Astrocyte (in vitro differentiated cells and primary cell): Measurements from ENCODE around the gene HNRNPL. TPM values are rescaled to one million over a fixed set of nuclear protein-coding genes. Genes with fewer than 3 reads are reported as not detected.

Experiments
- DNase-seq: peaks from one replicate; pipeline ENCODE4 v3.0.0-alpha.2; 2010; ENCODE audit warnings: low read depth
- FAIRE-seq: peaks from 2 replicates; lab custom pipeline; 2011; peaks lifted over from hg19 to GRCh38; lab: Jason Lieb, UNC
- H2AFZ ChIP-seq: 2 replicates; pipeline ENCODE4 v1.6.0; 2012; ENCODE audit warnings: low read depth, low read length, inconsistent platforms
- H3K27ac ChIP-seq: 2 replicates; pipeline ENCODE4 v1.5.1; 2011; ENCODE audit warnings: low read depth, low read length, inconsistent platforms
- H3K27me3 ChIP-seq: 2 replicates; pipeline ENCODE4 v1.6.0; 2011; ENCODE audit warnings: low read length, inconsistent platforms; ENCODE audit not compliant: insufficient read depth
- H3K36me3 ChIP-seq: 2 replicates; pipeline ENCODE4 v1.5.1; 2011; ENCODE audit warnings: low read length, inconsistent platforms; ENCODE audit not compliant: insufficient read depth
- H3K4me1 ChIP-seq: 2 replicates; pipeline ENCODE4 v1.5.1; 2011; ENCODE audit warnings: low read length, inconsistent platforms; ENCODE audit not compliant: insufficient read depth
- H3K4me2 ChIP-seq: 2 replicates; pipeline ENCODE4 v1.6.0; 2012; ENCODE audit warnings: low read length, inconsistent platforms
- H3K4me3 ChIP-seq: 2 replicates; pipeline ENCODE4 v1.5.1; 2011; ENCODE audit warnings: low read depth, mild to moderate bottlenecking, low read length, inconsistent platforms; ENCODE audit not compliant: insufficient read depth
- H3K79me2 ChIP-seq: 2 replicates; pipeline ENCODE4 v1.6.0; 2012; ENCODE audit warnings: mild to moderate bottlenecking, low read length, inconsistent platforms; ENCODE audit not compliant: insufficient read depth
- H3K9ac ChIP-seq: 2 replicates; pipeline ENCODE4 v1.6.0; 2012; ENCODE audit warnings: mild to moderate bottlenecking, low read length, inconsistent platforms
- H3K9me3 ChIP-seq: 2 replicates; pipeline ENCODE4 v1.5.1; 2012; ENCODE audit warnings: low read depth, mild to moderate bottlenecking, low read length, inconsistent platforms; ENCODE audit not compliant: insufficient read depth
- H4K20me1 ChIP-seq: 2 replicates; pipeline ENCODE4 v1.6.0; 2012; ENCODE audit warnings: low read length, inconsistent platforms; ENCODE audit not compliant: insufficient read depth
- H3K27ac Mint-ChIP-seq: one replicate; pipeline ENCODE4 v1.8.0; 2021; ENCODE audit warnings: mild to moderate bottlenecking, mixed read lengths; ENCODE audit not compliant: unreplicated experiment
- H3K27me3 Mint-ChIP-seq: one replicate; pipeline ENCODE4 v1.8.0; 2021; ENCODE audit warnings: low read depth, mixed read lengths; ENCODE audit not compliant: unreplicated experiment
- H3K36me3 Mint-ChIP-seq: one replicate; pipeline ENCODE4 v1.8.0; 2021; ENCODE audit warnings: low read depth, mixed read lengths; ENCODE audit not compliant: unreplicated experiment
- H3K4me1 Mint-ChIP-seq: one replicate; pipeline ENCODE4 v1.8.0; 2021; ENCODE audit warnings: low read depth, mixed read lengths; ENCODE audit not compliant: unreplicated experiment
- H3K4me3 Mint-ChIP-seq: one replicate; pipeline ENCODE4 v1.8.0; 2021; ENCODE audit warnings: mild to moderate bottlenecking, moderate library complexity, mixed read lengths; ENCODE audit not compliant: unreplicated experiment
- H3K9me3 Mint-ChIP-seq: one replicate; pipeline ENCODE4 v1.8.0; 2021; ENCODE audit warnings: mild to moderate bottlenecking, mixed read lengths; ENCODE audit not compliant: unreplicated experiment
- EZH2 ChIP-seq: IDR thresholded peaks from 2 replicates; pipeline ENCODE4 v1.6.1; 2012; ENCODE audit warnings: mild to moderate bottlenecking, low read length, inconsistent platforms; ENCODE audit not compliant: insufficient read depth
- total RNA-seq: library from RNA; stranded (reverse); gene quantifications from 2 replicates; pipeline ENCODE4 v1.2.1, GENCODE V29; 2021
- TF ChIP-seq, protein P1 (sequence below): IDR thresholded peaks from 2 replicates; pipeline ENCODE4 v1.5.1; 2011; ENCODE audit warnings: low read depth, mild to moderate bottlenecking, inconsistent platforms, low read length, moderate library complexity; ENCODE audit not compliant: insufficient read depth

Gene HNRNPL
- total RNA-seq, 1 donor from 2014 or later = 314 TPM

DNA sequence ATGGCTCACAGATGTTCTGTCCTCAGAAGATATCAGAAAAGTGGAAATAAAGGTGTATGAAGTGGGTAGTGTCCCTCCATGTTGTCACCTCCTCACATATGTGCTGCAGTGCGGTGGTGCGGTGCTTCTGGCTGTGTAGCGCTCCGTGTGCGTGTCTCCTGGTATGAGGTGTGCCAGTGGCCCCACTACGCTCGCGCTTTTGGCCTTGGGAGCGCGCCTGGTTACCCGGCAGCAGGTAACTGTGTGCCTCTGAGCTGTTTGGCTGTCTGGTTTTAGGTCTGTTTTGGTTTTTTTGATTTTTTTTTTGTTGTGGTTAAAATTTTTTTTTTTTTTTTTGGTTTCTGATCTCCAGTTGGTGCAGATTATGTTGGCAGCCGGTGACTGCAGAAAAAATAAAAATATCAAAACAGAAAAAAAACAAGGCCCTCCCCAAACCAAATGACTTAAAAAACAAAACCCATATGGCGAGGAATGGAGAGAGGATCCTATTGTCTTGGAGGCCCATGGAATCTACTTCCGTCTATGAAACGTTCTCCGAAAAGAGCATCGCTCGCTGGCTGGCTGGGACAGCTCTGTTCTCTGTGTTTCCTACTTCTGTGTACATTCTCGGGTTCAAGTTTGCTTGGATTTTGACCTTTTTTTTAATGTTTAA is 7.9 kb downstream of the HNRNPL start:
- no peak overlapping the region for H2AFZ ChIP-seq
- peaks cover 10% of the 10 kb centered on the region for H3K4me1 Mint-ChIP-seq

DNA sequence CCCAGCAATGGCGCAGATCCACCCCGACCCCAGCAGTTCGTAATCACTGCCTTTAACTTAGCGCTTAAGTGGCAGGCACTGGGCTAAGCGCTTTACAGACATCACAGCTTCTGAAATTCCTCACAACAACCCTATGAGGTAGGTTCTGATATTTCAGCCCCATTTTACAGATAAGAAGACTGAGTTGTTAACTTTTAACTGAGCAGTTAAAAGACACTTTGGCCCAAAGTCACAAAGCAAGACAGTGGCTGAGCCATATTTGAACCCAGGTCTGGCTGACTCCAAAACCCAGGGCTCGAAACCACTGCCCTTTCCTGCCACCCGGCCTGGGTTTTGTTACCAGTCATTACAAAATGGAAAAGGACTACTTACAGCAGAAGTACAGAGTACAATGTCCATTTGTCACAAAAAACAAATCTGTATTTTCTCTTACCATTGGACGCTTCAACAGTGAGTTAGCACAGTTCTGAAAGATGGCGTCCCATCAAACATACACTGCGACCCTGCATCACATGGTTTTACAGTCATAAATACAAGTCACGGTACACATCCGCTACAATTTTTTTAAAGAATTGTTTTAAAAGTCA is 8.5 kb downstream of the HNRNPL start:
- H3K4me2 ChIP-seq = no peak overlapping the region
- no peaks in the 10 kb centered on the region for H3K27me3 ChIP-seq
- H3K36me3 ChIP-seq = peaks cover 87% of the 10 kb centered on the region
- peaks cover 96% of the 10 kb centered on the region for H4K20me1 ChIP-seq
- FAIRE-seq (no peak), DNase-seq (no peak)
- Mint-ChIP-seq H3K9me3 (no peaks in the 10 kb centered on the region), H3K4me3 (no peak overlapping the region), H3K27me3 (no peaks in the 10 kb centered on the region), H3K27ac (no peak overlapping the region), H3K4me1 (peaks cover 9% of the 10 kb centered on the region), H3K36me3 (peaks cover 36% of the 10 kb centered on the region)
- no peak overlapping the region for H3K27ac ChIP-seq
- H3K9ac ChIP-seq = no peak overlapping the region
- peaks cover 61% of the 10 kb centered on the region for H3K79me2 ChIP-seq
- H3K4me3 ChIP-seq = no peak overlapping the region
- no peak overlapping the region for H2AFZ ChIP-seq
- no peaks in the 10 kb centered on the region for H3K9me3 ChIP-seq
- TF ChIP-seq, protein P1, sequence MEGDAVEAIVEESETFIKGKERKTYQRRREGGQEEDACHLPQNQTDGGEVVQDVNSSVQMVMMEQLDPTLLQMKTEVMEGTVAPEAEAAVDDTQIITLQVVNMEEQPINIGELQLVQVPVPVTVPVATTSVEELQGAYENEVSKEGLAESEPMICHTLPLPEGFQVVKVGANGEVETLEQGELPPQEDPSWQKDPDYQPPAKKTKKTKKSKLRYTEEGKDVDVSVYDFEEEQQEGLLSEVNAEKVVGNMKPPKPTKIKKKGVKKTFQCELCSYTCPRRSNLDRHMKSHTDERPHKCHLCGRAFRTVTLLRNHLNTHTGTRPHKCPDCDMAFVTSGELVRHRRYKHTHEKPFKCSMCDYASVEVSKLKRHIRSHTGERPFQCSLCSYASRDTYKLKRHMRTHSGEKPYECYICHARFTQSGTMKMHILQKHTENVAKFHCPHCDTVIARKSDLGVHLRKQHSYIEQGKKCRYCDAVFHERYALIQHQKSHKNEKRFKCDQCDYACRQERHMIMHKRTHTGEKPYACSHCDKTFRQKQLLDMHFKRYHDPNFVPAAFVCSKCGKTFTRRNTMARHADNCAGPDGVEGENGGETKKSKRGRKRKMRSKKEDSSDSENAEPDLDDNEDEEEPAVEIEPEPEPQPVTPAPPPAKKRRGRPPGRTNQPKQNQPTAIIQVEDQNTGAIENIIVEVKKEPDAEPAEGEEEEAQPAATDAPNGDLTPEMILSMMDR = no peak
- no peak for TF ChIP-seq EZH2
- peaks cover 7% of the 10 kb centered on the region for H3K4me1 ChIP-seq

More for the DNA sequence above, 7.9 kb downstream of the HNRNPL start:
- H4K20me1 ChIP-seq = peaks cover 96% of the 10 kb centered on the region
- H3K9me3 Mint-ChIP-seq = no peaks in the 10 kb centered on the region
- H3K4me2 ChIP-seq = no peak overlapping the region
- no peaks in the 10 kb centered on the region for H3K9me3 ChIP-seq
- H3K36me3 ChIP-seq = peaks cover 84% of the 10 kb centered on the region
- H3K4me1 ChIP-seq = peaks cover 3% of the 10 kb centered on the region
- DNase-seq (no peak), FAIRE-seq (no peak)
- TF ChIP-seq, protein P1 = no peak
- no peak for TF ChIP-seq EZH2
- peaks cover 68% of the 10 kb centered on the region for H3K79me2 ChIP-seq
- peaks cover 34% of the 10 kb centered on the region for H3K36me3 Mint-ChIP-seq
- no peak overlapping the region for H3K4me3 Mint-ChIP-seq
- no peak overlapping the region for H3K27ac Mint-ChIP-seq
- H3K27me3 Mint-ChIP-seq = no peaks in the 10 kb centered on the region
- no peak overlapping the region for H3K4me3 ChIP-seq
- no peaks in the 10 kb centered on the region for H3K27me3 ChIP-seq
- H3K9ac ChIP-seq = no peak overlapping the region
- no peak overlapping the region for H3K27ac ChIP-seq

DNA sequence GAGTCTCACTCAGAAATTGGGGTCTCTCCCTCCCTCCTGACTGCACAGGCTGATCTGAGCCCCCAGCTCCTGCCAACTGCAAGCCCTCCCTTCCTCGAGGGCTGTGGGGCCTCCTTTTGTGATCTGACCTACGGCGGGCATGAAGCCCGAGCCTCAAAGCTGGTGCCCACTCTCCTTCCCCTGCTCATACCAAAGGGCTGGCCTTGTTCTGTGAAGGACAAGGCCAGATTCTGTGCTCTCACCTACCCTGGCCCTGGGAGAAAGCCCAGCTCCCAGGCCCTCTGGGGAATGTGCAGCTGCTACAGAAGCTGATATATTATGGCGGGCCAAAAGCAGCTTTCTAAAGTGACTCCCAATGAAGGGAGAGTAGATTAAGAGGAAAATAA is 9.2 kb downstream of the HNRNPL start:
- TF ChIP-seq EZH2 = no peak
- TF ChIP-seq, protein P1 = no peak
- no peak overlapping the region for H3K27ac ChIP-seq
- peaks cover 87% of the 10 kb centered on the region for H3K36me3 ChIP-seq
- DNase-seq (no peak), FAIRE-seq (no peak)
- H3K9ac ChIP-seq = no peak overlapping the region
- H2AFZ ChIP-seq = no peak overlapping the region
- Mint-ChIP-seq H3K27me3 (no peaks in the 10 kb centered on the region), H3K9me3 (no peaks in the 10 kb centered on the region), H3K27ac (no peak overlapping the region), H3K4me1 (peaks cover 9% of the 10 kb centered on the region), H3K4me3 (peak overlapping the region; percentile 8), H3K36me3 (peaks cover 35% of the 10 kb centered on the region)
- H3K4me1 ChIP-seq = peaks cover 11% of the 10 kb centered on the region
- peaks cover 96% of the 10 kb centered on the region for H4K20me1 ChIP-seq
- no peaks in the 10 kb centered on the region for H3K9me3 ChIP-seq
- H3K79me2 ChIP-seq = peaks cover 54% of the 10 kb centered on the region
- no peaks in the 10 kb centered on the region for H3K27me3 ChIP-seq
- H3K4me3 ChIP-seq = no peak overlapping the region
- H3K4me2 ChIP-seq = no peak overlapping the region
